HL-60 (cell line): ENCODE data around the gene WDR31.

Source experiments
- GABPA ChIP-seq: IDR thresholded peaks from 2 replicates; pipeline ENCODE4 v1.6.1; 2012; ENCODE audit warnings: low read depth
- SPI1 ChIP-seq: IDR thresholded peaks from 2 replicates; pipeline ENCODE4 v1.6.1; 2012; ENCODE audit warnings: low read depth, mild to moderate bottlenecking, borderline replicate concordance
- TF ChIP-seq, protein P1 (sequence below): IDR thresholded peaks from one replicate; pipeline ENCODE4 v1.5.1; 2011; ENCODE audit warnings: low read length, control low read depth, inconsistent platforms; ENCODE audit not compliant: insufficient read depth

DNA sequence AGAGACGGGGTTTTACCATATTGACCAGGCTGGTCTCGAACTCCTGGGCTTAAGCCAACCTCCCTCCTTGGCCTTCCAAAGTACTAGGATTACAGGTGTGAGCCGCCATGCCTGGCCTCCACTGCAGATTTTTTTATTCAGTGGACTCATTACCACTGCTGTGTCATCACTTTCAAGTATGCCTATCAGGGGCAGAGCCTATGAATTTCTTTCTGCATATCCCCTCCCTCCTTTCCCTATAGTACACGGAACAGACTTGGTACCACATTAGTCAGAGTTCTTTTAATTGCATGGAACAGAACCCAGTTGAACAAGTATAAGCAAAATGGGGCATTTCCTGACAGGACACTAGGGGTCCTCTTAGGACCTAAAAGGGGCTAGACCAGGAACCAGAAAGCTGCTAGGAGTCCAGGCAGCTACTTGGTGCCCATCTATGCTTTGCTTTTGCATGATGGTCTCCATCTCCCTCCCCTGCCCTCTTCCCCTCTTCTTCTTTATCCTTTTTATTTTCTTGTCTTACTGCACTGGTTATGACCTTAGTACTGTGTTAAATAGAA lies 15.0 kb upstream of the WDR31 start:
- TF ChIP-seq, protein P1, sequence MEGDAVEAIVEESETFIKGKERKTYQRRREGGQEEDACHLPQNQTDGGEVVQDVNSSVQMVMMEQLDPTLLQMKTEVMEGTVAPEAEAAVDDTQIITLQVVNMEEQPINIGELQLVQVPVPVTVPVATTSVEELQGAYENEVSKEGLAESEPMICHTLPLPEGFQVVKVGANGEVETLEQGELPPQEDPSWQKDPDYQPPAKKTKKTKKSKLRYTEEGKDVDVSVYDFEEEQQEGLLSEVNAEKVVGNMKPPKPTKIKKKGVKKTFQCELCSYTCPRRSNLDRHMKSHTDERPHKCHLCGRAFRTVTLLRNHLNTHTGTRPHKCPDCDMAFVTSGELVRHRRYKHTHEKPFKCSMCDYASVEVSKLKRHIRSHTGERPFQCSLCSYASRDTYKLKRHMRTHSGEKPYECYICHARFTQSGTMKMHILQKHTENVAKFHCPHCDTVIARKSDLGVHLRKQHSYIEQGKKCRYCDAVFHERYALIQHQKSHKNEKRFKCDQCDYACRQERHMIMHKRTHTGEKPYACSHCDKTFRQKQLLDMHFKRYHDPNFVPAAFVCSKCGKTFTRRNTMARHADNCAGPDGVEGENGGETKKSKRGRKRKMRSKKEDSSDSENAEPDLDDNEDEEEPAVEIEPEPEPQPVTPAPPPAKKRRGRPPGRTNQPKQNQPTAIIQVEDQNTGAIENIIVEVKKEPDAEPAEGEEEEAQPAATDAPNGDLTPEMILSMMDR, result no peak
- TF ChIP-seq SPI1 (no peak), GABPA (no peak)
